GDM1 (cell line): Measurements from ENCODE around the gene ADGRD1.

Source experiments
- DNase-seq: peaks from one replicate; lab custom pipeline; 2025; lab: John Stamatoyannopoulos, UW

The ADGRD1 gene

GRCh38 chr12:131042834-131043245 lies 89.1 kb downstream of the ADGRD1 start:
- DNase-seq, result no peak

GRCh38 chr12:131043401-131043871 lies 89.7 kb downstream of the ADGRD1 start:
- no peak for DNase-seq

GRCh38 chr12:131044136-131044535 lies 90.4 kb downstream of the ADGRD1 start:
- DNase-seq, result no peak

- peak; percentile 46 for DNase-seq
Measured at GRCh38 chr12:131044760-131045381, 91.2 kb downstream of the ADGRD1 start.

- no peak for DNase-seq
Measured at GRCh38 chr12:131045705-131046460, 92.2 kb downstream of the ADGRD1 start.

GRCh38 chr12:131046813-131047788 lies 93.4 kb downstream of the ADGRD1 start:
- DNase-seq, result no peak

- DNase-seq, result no peak
Measured at GRCh38 chr12:131047789-131048610, 94.3 kb downstream of the ADGRD1 start.

- DNase-seq, result no peak
Measured at GRCh38 chr12:131048611-131048990, 94.9 kb downstream of the ADGRD1 start.

- no peak for DNase-seq
Measured at GRCh38 chr12:131049002-131049401, 95.3 kb downstream of the ADGRD1 start.

- DNase-seq, result no peak
Measured at GRCh38 chr12:131049549-131050339, 96.0 kb downstream of the ADGRD1 start.

- no peak for DNase-seq
Measured at GRCh38 chr12:131050463-131051154, 96.9 kb downstream of the ADGRD1 start.

- DNase-seq, result no peak
Measured at GRCh38 chr12:131051155-131051473, 97.4 kb downstream of the ADGRD1 start.

- no peak for DNase-seq
Measured at GRCh38 chr12:131052063-131052781, 98.5 kb downstream of the ADGRD1 start.

GRCh38 chr12:131052929-131053328 lies 99.2 kb downstream of the ADGRD1 start:
- no peak for DNase-seq

- no peak for DNase-seq
Measured at GRCh38 chr12:131053567-131053966, 99.9 kb downstream of the ADGRD1 start.

- no peak for DNase-seq
Measured at GRCh38 chr12:131054345-131055092, 100.8 kb downstream of the ADGRD1 start.

GRCh38 chr12:131055093-131055465 lies 101.4 kb downstream of the ADGRD1 start:
- no peak for DNase-seq

- no peak for DNase-seq
Measured at GRCh38 chr12:131055596-131056233, 102.0 kb downstream of the ADGRD1 start.
